Inflammatory macrophage treated with lipopolysaccharide for 4 hours (primary cell): ENCODE results near the gene TMEM184A.

Source experiments
- DNase-seq: peaks from one replicate; pipeline ENCODE4 v3.0.0-alpha.2; 2020

Gene TMEM184A

GRCh38 chr7:1555813-1556543 lies at the start of gene TMEM184A:
Gene TMEM184A (minus strand): TSS chr7:1556205. CDS start chr7:1555484, 721 bp downstream.
- DNase-seq, result no peak

- no peak for DNase-seq
Observed at GRCh38 chr7:1604383-1604782, 48.4 kb upstream of the TMEM184A start.

GRCh38 chr7:1603346-1604225 lies 47.6 kb upstream of the TMEM184A start:
- DNase-seq, result no peak

- no peak for DNase-seq
Observed at GRCh38 chr7:1602386-1602785, 46.4 kb upstream of the TMEM184A start.

- DNase-seq, result no peak
Observed at GRCh38 chr7:1601956-1602355, 46.0 kb upstream of the TMEM184A start.

- no peak for DNase-seq
Observed at GRCh38 chr7:1599640-1600395, 43.8 kb upstream of the TMEM184A start.

GRCh38 chr7:1598961-1599639 lies 43.1 kb upstream of the TMEM184A start:
- DNase-seq, result no peak

- no peak for DNase-seq
Observed at GRCh38 chr7:1598286-1598685, 42.3 kb upstream of the TMEM184A start.

- DNase-seq, result no peak
Observed at GRCh38 chr7:1597791-1598190, 41.8 kb upstream of the TMEM184A start.

- peak; percentile 15 for DNase-seq
Observed at GRCh38 chr7:1597066-1597760, 41.2 kb upstream of the TMEM184A start.

DNA sequence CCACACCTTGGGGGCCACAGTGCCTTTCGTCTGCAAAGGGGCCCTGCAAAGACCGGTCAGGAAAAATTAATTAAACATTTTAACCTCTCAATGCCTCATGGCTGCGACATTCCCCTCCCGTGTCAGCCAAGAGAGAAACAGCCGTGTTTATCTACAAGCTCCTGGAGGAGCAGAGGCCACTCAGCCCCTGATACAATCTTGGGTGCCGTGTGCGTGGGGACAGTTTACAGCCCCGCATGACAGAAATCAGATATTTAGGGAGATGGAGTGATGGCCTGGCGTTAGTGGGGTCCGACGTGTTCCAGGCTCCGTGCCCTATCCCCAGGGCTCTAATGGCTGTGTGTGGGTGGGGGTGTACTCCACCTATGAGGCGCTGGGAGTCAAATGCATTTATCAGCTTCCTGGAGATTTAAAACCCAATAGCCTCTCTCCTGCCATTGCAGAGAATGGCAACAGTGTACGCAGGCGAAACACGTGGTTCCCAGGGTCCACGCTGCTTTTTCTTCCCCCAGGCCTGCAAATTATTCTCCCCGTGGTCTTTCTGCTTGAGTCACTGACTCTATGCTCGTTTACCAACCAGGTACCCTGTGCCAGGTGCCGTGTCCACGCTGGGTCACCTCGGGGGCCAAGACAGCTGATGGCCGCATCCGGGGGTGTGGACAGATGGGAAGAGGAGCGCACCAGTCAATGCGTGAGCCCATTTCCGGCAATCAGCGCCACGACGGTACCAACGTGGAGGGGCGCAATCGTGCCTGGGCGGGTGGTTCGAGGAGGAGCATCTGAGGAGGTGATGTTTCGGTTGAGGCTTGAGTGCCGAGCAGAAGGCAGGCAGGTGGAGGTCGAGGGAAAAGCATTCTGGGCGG lies 40.4 kb upstream of the TMEM184A start:
- no peak for DNase-seq

- no peak for DNase-seq
Observed at GRCh38 chr7:1595636-1596035, 39.6 kb upstream of the TMEM184A start.

DNA sequence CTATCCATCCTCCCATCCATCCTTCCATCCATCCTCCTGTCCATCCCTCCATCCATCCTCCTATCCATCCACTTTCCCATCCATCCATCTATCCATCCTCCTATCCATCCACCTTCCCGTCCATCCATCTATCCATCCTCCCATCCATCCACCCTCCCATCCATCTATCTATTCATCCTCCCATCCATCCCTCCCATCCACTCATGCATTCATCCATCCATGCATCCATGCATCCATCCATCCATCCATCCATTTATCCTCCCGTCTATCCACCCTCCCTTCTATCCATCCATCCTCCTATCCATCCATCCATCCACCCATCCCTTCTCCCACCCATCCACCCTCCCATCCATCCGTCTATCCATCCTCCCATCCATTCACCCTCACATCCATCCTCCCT lies 39.0 kb upstream of the TMEM184A start:
- no peak for DNase-seq

GRCh38 chr7:1593904-1594421 lies 38.0 kb upstream of the TMEM184A start:
- DNase-seq, result no peak

GRCh38 chr7:1593091-1593866 lies 37.3 kb upstream of the TMEM184A start:
- DNase-seq, result peak; percentile 21

DNA sequence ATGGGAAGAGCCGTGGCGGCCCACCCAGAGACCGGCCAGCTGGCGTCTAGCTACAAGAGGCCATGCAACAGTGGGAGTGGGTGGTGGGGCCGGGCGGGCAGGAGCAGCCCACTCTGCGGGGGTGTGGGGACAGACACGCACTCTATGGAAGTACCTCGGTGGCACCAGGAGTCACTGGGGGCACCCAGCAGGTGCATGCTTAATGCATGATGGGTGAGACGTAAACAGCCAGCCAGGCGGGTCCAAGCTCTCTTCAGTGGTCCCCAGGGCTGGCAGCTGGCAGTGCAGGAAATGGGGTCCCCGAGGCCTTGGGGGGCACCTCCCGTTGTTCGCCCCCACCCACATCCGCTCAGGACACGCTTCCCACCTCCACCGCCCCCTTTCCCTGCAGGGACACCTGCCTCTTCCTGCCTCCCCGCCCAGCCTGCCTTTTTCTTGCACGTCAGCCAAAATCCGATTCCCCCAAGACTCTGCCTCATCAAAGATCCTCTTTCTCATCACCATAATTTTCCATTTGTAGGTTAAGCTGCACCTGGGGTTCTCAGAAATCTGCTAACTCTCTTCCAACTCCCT lies 36.4 kb upstream of the TMEM184A start:
- no peak for DNase-seq

- no peak for DNase-seq
Observed at GRCh38 chr7:1591876-1592275, 35.9 kb upstream of the TMEM184A start.

DNA sequence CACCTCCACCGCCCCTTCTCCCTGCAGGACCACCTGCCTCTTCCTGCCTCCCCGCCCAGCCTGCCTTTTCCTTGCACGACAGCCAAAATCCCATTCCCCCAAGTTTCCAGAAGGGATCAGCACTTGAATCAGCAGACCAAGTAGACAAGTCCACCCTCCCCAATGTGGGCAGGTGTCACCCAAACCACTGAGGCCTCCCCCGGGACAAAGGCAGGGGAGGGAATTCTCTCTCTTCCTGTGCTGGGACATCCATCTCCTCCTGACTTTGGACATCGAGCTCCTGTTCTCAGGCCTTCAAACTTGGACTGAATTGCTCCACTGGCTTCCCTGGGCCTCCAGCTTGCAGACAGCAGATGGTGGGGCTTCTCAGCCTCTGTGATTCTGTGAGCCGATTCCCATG lies 35.4 kb upstream of the TMEM184A start:
- no peak for DNase-seq

DNA sequence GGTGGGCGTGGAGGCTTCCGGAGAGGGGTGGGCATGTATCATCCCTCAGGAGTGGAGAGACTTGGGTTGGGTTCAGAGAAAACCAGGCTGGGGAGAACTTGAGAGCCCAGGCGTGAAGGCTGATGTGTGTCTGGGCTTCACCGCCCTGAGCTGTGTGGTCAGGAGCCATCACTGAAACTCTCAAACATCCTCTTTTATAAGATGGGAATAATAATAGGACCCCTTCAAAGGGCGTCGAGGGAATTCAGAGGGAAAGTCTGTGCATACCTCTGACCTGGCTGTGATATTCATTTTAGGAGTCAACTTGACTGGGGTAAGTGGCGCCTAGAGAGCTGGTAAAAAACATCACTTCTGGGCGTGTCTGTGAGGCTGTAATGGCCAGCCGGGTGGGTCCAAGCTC lies 34.9 kb upstream of the TMEM184A start:
- no peak for DNase-seq

- no peak for DNase-seq
Observed at GRCh38 chr7:1590476-1590875, 34.5 kb upstream of the TMEM184A start.
